ENCODE data around the gene AGBL2.
"Not testable (repeated sequence)": the region's sequence is repeated elsewhere in the genome, so short reads cannot be mapped to it uniquely, and the experiment has no call there.

AGBL2 gene

DNA sequence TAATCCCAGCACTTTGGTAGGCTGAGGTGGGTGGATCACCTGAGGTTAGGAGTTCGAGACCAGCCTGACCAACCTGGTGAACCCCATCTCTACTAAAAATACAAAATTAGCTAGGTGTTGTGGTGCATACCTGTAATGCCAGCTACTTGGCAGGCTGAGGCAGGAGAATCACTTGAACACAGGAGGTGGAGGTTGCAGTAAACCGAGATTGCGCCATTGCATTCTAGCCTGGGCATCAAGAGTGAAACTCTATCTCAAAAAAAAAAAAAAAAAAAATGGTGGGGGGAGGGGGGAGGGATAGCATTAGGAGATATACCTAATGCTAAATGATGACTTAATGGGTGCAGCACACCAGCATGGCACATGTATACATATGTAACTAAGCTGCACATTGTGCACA lies 28.5 kb downstream of the AGBL2 start:
- not testable (repeated sequence) for DNase-seq

GRCh38 chr11:47686151-47686550 lies 29.0 kb downstream of the AGBL2 start:
- no peak for DNase-seq

DNA sequence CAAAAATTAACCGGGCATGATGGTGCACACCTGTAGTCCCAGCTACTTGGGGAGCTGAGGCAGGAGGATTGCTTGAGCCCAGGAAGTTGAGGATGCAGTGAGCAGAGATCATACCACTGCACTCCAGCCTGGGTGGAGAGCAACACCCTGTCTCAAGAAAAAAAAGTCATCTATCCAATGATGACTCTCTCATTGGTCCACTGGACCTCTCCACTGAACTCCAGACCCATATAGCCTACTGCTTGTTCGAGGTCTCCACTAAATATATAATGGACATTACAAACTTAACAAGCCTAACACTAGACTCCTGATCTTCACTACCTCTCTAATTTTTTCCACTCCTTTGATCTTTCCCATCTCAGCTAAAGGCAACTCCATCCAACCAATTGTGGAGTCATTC lies 39.3 kb downstream of the AGBL2 start:
- DNase-seq, result no peak

GRCh38 chr11:47672283-47672730 lies 42.9 kb downstream of the AGBL2 start:
- DNase-seq, result no peak

GRCh38 chr11:47669856-47670255 lies 45.3 kb downstream of the AGBL2 start:
- no peak for DNase-seq

GRCh38 chr11:47668665-47669064 lies 46.5 kb downstream of the AGBL2 start:
- no peak for DNase-seq

DNA sequence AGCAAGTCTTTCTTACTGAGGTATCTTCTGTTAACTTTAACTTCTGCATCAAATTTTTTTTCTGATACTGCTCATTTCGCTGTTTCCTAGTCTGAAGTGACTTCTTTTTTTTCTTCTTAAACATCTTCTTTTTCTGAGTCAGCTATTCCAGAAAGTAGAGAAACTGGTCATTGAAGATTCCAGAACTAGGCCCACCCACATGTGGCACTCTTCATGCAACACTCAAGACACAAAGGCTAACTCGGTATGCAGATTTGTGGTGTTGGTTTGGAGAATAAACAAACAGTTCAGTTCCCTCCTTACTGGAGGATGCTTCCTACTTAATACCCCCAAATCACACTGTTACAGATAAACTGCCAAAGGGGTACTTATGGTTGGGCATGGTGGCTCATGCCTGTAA lies 47.6 kb downstream of the AGBL2 start:
- DNase-seq, result no peak

DNA sequence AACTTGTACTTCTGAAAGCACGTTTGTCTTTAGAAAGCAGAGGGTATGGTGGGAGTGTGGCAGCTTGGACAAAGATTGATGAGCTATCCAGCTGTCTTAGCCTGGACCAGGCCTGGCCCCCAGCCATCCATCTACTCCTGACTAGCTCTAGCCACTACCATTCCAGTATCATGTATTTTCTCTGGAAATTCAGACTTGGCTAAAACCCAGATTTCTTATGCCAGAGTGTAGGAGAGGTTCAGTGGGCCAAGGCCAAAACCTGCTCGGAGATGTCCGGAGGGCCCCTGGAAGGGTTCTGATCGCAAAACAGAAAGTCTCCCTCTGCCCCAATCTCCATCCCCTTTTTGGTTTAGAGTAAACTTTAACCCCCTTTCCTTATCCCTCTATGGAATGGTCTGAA lies 48.0 kb downstream of the AGBL2 start:
- no peak for DNase-seq

DNA sequence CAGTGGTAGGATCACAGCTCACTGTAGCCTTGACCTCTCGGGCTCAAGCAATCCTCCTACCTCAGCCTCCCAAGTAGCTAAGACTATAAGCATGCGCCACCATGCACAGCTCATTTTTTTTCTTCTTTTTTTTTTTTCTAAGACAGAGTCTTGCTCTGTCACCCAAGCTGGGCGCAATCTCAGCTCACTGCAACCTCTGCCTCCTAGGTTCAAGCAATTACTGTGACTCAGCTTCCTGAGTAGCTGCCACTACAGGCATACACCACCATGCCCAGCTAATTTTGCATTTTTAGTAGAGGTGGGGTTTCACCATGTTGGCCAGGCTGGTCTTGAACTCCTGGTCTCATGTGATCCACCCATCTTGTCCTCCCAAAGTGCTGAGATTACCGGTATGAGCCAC lies 50.2 kb downstream of the AGBL2 start:
- DNase-seq, result not testable (repeated sequence)

GRCh38 chr11:47661245-47661644 lies 53.9 kb downstream of the AGBL2 start:
- no peak for DNase-seq

- no peak for DNase-seq
Observed at GRCh38 chr11:47659276-47659675, 55.9 kb downstream of the AGBL2 start.

DNA sequence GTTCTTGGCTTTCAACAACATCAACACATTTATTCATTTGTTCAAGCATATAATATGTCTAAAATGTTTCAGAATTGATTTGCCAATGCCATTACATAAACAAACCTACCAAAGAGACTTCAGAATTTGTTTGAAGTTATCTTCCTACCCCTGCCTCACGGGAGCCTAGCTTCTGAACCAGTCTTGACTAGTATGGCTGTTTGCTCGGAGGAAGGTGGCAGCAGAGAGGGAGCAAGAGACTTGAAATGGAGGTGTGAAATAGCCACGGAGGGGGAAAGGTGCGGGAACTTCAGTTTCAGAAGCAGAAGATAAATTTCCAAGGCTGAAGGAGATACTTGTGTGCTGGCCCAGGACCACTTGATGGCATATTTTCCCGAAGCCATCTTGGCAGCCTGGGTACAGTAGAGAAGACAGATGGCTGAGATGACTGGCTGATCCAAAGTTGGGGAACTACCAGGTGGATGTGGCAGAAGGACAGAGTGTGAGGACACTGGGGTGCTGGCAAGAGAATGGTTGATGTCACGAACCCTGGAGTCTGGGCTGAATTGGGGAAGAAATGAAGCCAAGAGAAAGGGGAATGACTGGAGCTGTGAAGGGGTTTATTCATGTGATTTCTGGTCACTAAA lies 58.8 kb downstream of the AGBL2 start:
- DNase-seq, result no peak

DNA sequence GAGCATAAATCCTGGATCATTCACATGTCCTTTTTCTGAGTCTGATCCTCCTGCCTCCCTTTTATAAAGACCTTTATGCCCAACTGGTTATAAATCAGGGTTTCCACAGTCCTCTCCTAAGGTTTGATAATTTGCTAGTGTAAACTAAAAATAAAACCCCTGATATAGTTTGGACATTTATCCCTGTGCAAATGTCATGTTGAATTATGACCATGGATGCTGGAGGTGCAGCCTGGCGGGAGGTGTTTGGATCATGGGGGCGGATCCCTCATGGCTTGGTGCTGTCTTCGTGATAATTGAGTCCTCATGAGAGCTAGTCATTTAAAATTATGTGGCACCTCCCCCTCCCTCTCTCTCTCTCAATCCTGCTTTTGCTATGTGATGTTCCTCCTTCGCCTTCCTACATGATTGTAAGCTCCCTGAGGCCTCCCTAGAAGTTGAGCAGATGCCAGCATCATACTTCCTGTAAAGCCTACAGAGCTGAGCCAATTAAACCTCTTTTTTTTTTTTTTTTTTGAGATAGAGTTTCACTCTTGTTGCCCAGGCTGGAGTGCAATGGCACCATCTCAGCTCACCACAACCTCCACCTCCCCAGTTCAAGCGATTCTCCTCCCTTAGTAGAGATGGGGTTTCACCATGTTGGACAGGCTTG lies 63.2 kb downstream of the AGBL2 start:
- DNase-seq, result no peak

GRCh38 chr11:47649276-47649675 lies 65.9 kb downstream of the AGBL2 start:
- DNase-seq, result no peak

- DNase-seq, result no peak
Observed at GRCh38 chr11:47646019-47646418, 69.2 kb downstream of the AGBL2 start.

- no peak for DNase-seq
Observed at GRCh38 chr11:47645500-47645899, 69.7 kb downstream of the AGBL2 start.

DNA sequence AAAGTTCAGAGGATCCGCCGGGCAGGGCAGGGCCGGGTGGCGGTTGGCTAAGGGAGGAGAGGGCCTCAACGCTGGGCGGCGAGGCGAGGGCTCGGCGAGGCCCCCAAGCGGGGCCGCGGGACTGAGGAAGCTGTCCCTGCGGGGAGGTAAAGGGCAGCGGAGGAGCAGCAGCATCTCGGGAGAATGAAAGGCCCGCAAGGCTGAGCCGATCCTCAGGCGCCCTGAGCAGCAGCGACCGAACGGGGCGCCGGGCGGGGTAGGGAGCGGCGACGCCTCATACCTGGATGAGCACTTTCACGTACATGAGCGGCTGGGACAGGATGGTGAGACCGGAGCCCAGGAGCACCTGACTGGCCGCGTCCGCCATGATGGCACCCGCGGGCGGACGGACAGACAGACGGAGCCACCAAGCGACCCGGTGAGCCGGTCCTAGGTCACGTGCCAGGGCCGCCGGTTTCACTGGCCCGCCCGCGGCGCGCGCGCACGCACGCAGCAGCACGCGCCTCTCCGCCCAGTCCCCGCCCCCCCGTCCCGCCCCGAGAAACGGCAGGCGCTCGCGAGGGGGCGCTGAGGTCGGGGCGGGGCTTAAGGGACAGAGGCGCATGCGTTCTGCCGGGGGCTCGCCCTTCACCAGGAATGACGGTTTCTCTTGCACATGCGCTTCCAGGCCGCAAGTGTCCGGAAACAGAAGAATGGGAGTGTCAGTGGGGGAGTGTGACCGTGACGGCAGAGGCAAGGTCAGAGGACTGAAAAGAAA lies 72.9 kb downstream of the AGBL2 start, which contains the start of gene MTCH2:
MTCH2 (minus strand) TSS at position 461 of the 757 bp plus-strand sequence; CDS start at position 367, 94 bp downstream.
- peak; percentile 97 for DNase-seq

DNA sequence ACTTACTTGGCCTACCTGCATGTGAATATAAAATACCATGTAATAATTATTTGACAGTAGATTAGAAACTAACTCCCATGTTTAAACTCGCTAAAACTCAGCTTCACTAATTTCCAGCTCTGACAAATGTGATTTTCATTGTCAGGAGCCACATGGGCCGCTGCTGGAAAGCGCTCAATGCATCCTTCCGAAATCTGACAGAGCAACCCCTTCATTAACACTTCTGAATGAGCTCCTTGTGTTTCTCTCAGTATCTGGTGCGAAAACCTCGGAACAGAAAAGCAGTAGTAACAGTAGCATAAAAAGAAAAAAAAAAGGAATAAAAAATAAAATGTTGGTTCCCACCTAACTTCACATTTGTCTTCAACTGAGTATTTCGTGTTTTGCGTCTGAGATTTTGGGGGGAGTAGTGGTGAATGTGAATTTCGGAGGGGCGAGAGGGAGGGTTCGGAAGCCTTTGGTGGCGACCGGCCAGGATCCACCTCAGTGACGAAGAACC lies 73.5 kb downstream of the AGBL2 start:
- no peak for DNase-seq

DNA sequence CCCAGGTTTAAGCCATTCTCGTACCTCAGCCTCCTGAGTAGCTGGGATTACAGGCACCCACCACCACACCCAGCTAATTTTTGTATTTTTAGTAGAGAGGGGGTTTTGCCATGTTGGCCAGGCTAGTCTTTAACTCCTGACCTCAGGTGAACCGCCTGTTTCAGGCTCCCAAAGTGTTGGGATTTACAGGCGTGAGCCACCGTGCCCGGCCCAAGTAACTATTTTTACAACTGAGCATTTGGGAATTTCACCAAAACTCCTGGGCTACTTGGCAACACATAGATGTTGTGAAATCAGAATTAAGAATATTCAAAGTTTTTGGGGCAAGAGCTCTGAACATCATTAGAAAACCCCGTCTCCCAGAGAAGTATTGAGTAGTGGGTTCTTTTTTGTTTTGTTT lies 74.7 kb downstream of the AGBL2 start:
- not testable (repeated sequence) for DNase-seq

- DNase-seq, result not testable (repeated sequence)
Observed at GRCh38 chr11:47636331-47636730, 78.8 kb downstream of the AGBL2 start.

DNA sequence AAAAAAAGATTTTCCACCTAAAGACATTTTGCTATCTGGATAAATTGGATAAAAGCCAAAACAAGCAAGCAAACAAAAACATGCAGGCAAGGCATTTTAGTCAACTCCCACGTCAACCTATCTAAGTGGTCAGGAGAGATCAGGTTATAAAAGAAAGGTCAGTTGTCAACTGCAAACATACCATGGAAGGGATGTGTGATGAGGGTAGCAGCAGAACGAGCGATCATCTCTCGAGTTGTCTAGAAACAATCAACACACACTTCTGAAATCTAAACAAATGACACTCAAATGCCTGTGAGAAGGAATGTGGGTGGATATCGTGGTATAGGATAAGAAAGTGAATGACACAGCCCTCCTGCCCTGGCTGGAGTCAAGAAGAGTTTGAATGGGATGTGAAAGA lies 83.7 kb downstream of the AGBL2 start:
- DNase-seq, result no peak

DNA sequence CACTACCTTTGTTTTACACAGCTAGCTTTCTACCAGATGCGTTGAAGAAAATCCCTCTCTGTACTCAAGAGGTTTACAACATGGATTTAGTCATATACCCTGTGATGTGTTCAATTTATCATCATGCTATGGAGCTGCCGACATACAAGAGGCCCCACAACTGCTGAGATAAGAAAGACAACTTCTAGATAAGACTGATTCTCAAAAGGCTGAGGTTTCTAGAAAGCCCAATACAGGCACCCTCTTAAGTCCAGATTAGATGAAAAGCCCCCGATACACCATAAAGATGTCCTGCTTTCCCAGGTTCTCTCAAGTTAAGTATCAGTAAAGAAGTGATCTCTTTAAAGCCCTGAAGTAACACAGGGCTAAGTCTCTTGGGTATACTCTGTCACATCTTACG lies 87.1 kb downstream of the AGBL2 start:
- DNase-seq, result no peak

DNA sequence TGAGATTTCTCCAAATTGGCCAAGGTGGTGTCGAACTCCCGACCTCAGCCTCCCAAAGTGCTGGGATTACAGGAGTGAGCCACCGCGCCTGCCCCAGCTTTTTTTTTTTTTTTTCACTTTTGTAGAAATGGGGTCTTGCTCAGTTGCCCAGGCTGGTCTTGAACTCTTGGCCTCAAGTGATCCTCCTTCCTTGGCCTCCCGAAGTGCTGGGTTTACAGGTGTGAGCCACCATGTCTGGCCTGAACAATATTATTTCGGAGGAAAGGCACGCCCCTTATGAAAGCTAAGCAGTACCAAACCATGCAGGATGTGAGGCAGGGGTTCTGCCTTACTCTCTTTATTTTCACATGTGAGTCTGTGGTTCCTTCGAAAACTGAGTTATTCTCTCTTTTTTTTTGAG lies 88.9 kb downstream of the AGBL2 start:
- DNase-seq, result no peak

- no peak for DNase-seq
Observed at GRCh38 chr11:47620836-47621378, 94.3 kb downstream of the AGBL2 start.
